Esophagus muscularis mucosa (tissue), 4 donors: ENCODE measurements around the gene VBP1. TPM values are rescaled to one million over a fixed set of nuclear protein-coding genes. Genes with fewer than 3 reads are reported as not detected.
"Not testable (repeated sequence)": the region's sequence is repeated elsewhere in the genome, so short reads cannot be mapped to it uniquely, and the experiment has no call there.

Source experiments
- DNase-seq: peaks from one replicate; pipeline ENCODE4 v3.0.0-alpha.2; 2017; ENCODE audit errors: extremely low spot score
- H3K27ac ChIP-seq, 4 donors: fragments of 200-600 bp; sonication (generic); replicated peaks in 1 of 4; 1 replicate in 3 of 4; 2 replicates in 1 of 4; pipeline ENCODE4 v1.5.1; 2016 to 2019; ENCODE audit warnings: mild to moderate bottlenecking in 1 of 4
- H3K27me3 ChIP-seq, 4 donors: fragments of 200-600 bp; sonication (generic); one replicate each; pipeline versions ENCODE4 v1.5.1 to v1.6.0; 2016 to 2019
- H3K36me3 ChIP-seq, 4 donors: fragments of 200-600 bp; sonication (generic); one replicate each; pipeline ENCODE4 v1.5.1; 2016 to 2019
- H3K4me1 ChIP-seq, 4 donors: fragments of 200-600 bp; sonication (generic); one replicate each; pipeline ENCODE4 v1.5.1; 2016 to 2019
- H3K4me3 ChIP-seq, 4 donors: fragments of 200-600 bp; sonication (generic); 1 replicate in 2 of 4; 2 replicates in 2 of 4; pipeline ENCODE4 v1.5.1; 2016 to 2019; ENCODE audit warnings: mild to moderate bottlenecking in 4 of 4, moderate library complexity in 1 of 4
- H3K9me3 ChIP-seq, 4 donors: fragments of 200-600 bp; sonication (generic); 1 replicate in 3 of 4; 2 replicates in 1 of 4; pipeline ENCODE4 v1.5.1; 2016 to 2019
- EP300 ChIP-seq: sonication (generic); formaldehyde crosslinking; IDR thresholded peaks from one replicate; pipeline ENCODE4 v1.6.1; 2017; ENCODE audit warnings: antibody characterized with exemption
- POLR2A ChIP-seq: fragments of 450-650 bp; IDR thresholded peaks from one replicate; pipeline ENCODE4 v1.6.1; 2017; ENCODE audit warnings: antibody characterized with exemption, moderate library complexity, mild to moderate bottlenecking, low read depth
- POLR2AphosphoS5 ChIP-seq, 2 donors: sonication (generic); formaldehyde crosslinking; IDR thresholded peaks; one replicate each; pipeline ENCODE4 v1.6.1; 2017; ENCODE audit warnings: antibody characterized with exemption in 2 of 2
- WGBS: methylation state at CpG from one replicate; pipeline ENCODE4 v1.1.5; 2018; 5-methylcytosine and 5-hydroxymethylcytosine counted together
- intact Hi-C: fragments of 100-400 bp; cut with DNase I; formaldehyde crosslinking; loops from one replicate; pipeline ENCODE4 v1.15.1; 2023
- total RNA-seq, 4 donors: library from RNA; depleted of rRNA; stranded (reverse); fragments of >200 nt; gene quantifications; one replicate each; pipeline versions ENCODE4 v1.1.0 to v1.2.1, GENCODE V29; 2016
- TF ChIP-seq, protein P1 (sequence below), 3 experiments: fragments of 200-600 bp in 2 of 3; fragments of 450-650 bp in 1 of 3; sonication (generic) in 2 of 3; IDR thresholded peaks; one replicate each; pipeline ENCODE4 v1.5.1; 2017 to 2019; ENCODE audit warnings: antibody characterized with exemption in 3 of 3, mild to moderate bottlenecking in 2 of 3, moderate library complexity in 1 of 3

VBP1 gene
- total RNA-seq, 4 donors from 2014 or later, result 26.5 to 41.5 (median 37.7) TPM

GRCh38 chrX:155259752-155260151 is 43.5 kb downstream of the VBP1 start:
- TF ChIP-seq POLR2A (no peak), EP300 (no peak), POLR2AphosphoS5 (IDR thresholded peaks at IDR 0.05) (no peak)
- TF ChIP-seq, protein P1, sequence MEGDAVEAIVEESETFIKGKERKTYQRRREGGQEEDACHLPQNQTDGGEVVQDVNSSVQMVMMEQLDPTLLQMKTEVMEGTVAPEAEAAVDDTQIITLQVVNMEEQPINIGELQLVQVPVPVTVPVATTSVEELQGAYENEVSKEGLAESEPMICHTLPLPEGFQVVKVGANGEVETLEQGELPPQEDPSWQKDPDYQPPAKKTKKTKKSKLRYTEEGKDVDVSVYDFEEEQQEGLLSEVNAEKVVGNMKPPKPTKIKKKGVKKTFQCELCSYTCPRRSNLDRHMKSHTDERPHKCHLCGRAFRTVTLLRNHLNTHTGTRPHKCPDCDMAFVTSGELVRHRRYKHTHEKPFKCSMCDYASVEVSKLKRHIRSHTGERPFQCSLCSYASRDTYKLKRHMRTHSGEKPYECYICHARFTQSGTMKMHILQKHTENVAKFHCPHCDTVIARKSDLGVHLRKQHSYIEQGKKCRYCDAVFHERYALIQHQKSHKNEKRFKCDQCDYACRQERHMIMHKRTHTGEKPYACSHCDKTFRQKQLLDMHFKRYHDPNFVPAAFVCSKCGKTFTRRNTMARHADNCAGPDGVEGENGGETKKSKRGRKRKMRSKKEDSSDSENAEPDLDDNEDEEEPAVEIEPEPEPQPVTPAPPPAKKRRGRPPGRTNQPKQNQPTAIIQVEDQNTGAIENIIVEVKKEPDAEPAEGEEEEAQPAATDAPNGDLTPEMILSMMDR (IDR thresholded peaks at IDR 0.05), result no peak
- Histone ChIP-seq H3K36me3 (no peaks in the 10 kb centered on the region), H3K27me3 (no peaks in the 10 kb centered on the region), H3K9me3 (no peaks in the 10 kb centered on the region), H3K27ac (no peak overlapping the region), H3K4me3 (no peak overlapping the region), H3K4me1 (peaks cover 0 to 7% (median 7%) of the 10 kb centered on the region in 4 donors)
- intact Hi-C loops, result no loop called here
- no peak for DNase-seq
- 55% methylated on average over 3 of the region's 3 CpGs for WGBS

GRCh38 chrX:155262970-155263754 is 46.9 kb downstream of the VBP1 start:
- TF ChIP-seq POLR2A, result no peak
- TF ChIP-seq EP300, result no peak
- TF ChIP-seq, protein P1 (IDR thresholded peaks at IDR 0.05), result no peak
- no peak for TF ChIP-seq POLR2AphosphoS5 (IDR thresholded peaks at IDR 0.05)
- Histone ChIP-seq H3K9me3 (no peaks in the 10 kb centered on the region), H3K27ac (no peak overlapping the region), H3K4me3 (no peak overlapping the region), H3K4me1 (peaks cover 0 to 7% (median 7%) of the 10 kb centered on the region in 4 donors), H3K36me3 (no peaks in the 10 kb centered on the region), H3K27me3 (no peaks in the 10 kb centered on the region)
- no peak for DNase-seq
- WGBS, result 42% methylated on average over 5 of the region's 5 CpGs
- intact Hi-C loops, result no loop called here

GRCh38 chrX:155263854-155264628 is 47.8 kb downstream of the VBP1 start, which contains the start of gene RAB39B:
RAB39B (minus strand) TSS chrX:155264491; CDS start chrX:155264288, 203 bp downstream.
- TF ChIP-seq POLR2A (no peak), POLR2AphosphoS5 (IDR thresholded peaks at IDR 0.05) (no peak), EP300 (no peak)
- TF ChIP-seq, protein P1 (IDR thresholded peaks at IDR 0.05), result no peak
- no peak for DNase-seq
- peaks cover 0 to 7% (median 7%) of the 10 kb centered on the region in 4 donors for H3K4me1 ChIP-seq
- WGBS, result 27% methylated on average over 26 of the region's 58 CpGs
- peak within 1 kb of the TSS; percentile 33 to 49 (median 42) for H3K4me3 ChIP-seq
- no peaks in the 10 kb centered on the region for H3K36me3 ChIP-seq
- no peaks in the 10 kb centered on the region for H3K27me3 ChIP-seq
- H3K9me3 ChIP-seq, result no peaks in the 10 kb centered on the region
- intact Hi-C loops, result no loop called here
- no peak within 1 kb of the TSS for H3K27ac ChIP-seq

- intact Hi-C loops, result no loop called here
- TF ChIP-seq POLR2AphosphoS5 (IDR thresholded peaks at IDR 0.05), result no peak
- TF ChIP-seq, protein P1 (IDR thresholded peaks at IDR 0.05), result no peak
- TF ChIP-seq EP300, result no peak
- TF ChIP-seq POLR2A, result no peak
- Histone ChIP-seq H3K27ac (no peak overlapping the region), H3K27me3 (no peaks in the 10 kb centered on the region), H3K4me3 (no peak overlapping the region), H3K4me1 (peaks cover 0 to 7% (median 7%) of the 10 kb centered on the region in 4 donors), H3K36me3 (no peaks in the 10 kb centered on the region), H3K9me3 (no peaks in the 10 kb centered on the region)
- WGBS, result 86% methylated on average over 1 of the region's 1 CpG
- DNase-seq, result no peak
Measured at GRCh38 chrX:155266439-155266838, 50.2 kb downstream of the VBP1 start.

- H3K27ac ChIP-seq, H3K36me3 ChIP-seq, DNase-seq, H3K4me3 ChIP-seq, H3K27me3 ChIP-seq, H3K4me1 ChIP-seq, intact Hi-C loops, H3K9me3 ChIP-seq: not testable (repeated sequence)
- 77% methylated on average over 1 of the region's 1 CpG for WGBS
Measured at GRCh38 chrX:155267995-155268394, 51.7 kb downstream of the VBP1 start.
